GM21515 (cell line): Measurements from ENCODE around the gene FOXO6.
"Not testable (repeated sequence)": the region's sequence is repeated elsewhere in the genome, so short reads cannot be mapped to it uniquely, and the experiment has no call there.

Experiments used
- ATAC-seq: cut with Tn5 transposase; IDR thresholded peaks from one replicate; pipeline ENCODE4 v1.9.1; 2021; ENCODE audit not compliant: unreplicated experiment

Gene FOXO6

GRCh38 chr1:41328780-41329640, 32.2 kb upstream of the FOXO6 start:
- ATAC-seq: no peak

DNA sequence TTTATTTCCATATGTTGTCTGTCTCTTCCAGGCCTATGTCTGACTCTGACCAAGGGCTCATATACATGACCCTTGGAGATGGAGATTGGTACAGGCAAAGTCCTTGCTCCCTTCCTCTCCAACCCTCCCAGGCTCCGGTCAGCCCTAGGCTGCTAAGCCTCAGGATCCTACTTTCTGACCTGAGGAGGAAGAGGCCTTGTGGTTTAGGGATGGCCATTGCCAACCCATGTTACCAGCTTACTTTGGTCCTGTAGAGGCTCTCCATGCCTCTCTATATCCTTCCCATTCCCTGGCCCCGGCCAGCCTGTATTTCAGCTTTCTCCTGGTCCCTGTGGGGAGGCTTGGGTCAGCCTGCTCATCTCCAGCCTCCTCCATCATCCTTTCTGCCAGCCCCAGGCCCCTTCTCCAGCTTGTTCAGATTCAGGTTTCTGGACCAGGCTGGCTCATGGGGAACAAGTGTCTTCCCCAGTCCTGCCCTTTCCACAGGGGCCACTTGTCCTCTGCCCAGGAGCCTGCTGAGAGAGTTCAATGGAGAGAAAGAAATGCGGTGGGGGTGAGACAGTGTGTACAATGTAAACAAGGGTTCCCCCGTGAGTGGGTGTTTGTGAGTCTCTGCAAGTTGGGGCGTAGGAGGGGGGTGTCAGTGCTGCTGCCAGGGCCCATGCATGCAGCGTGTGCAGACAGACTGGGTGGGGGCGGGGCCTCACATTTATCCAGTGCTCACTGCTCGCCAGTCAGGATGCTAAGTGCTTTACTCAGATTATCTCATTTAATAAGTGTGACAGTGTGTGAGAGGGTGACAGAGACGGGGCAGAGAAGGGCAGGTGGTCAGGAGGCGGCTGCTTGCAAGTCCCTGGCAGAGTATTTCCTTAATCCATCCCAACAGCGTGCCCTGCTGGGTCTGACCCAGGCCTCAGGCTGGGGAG, 31.3 kb upstream of the FOXO6 start:
- no peak for ATAC-seq

DNA sequence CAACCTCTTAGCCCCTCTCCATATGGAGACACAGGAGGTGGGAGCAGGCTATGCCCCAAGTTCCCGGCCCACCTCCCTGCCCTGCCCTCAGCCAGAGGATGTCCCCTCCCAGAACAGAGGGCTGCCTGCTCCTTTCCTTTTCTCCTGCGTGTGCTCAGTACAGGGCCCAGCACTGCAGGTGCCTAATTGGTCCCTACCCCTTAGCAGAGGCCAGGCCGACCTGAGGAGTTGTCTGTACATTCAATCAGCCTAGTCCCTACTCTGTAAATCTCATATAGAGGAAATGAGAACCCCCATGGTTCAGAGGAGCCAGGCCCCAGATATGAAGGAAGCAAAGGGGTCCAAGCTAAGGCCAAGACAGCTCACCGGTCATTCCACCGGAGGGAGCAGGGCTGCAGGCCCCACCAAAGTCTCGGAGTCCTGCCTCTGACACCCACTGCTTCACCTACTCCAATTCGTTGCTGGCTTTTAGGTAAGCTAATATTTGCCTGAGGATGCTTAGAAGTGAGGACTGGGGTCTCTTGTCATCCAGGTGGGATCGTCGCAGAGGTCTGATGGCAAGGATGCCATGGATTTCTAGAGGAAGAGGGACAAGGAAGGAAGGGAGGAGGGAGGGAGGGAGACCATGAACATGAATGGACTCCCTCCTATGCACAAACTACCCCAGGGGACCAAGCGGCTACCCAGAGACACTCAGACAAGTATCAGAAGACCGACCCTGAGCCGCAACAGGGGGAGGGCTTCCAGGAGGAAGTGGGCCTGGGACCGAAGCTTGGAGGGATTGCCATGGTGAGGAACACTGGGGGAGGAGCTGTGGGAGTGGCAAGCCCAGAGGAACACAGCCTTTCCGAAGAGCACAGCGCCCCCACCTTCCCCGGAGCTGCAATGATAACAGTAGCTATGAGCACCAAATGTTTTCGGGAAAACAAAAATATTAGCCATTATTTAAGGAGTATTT, 30.4 kb upstream of the FOXO6 start:
- no peak for ATAC-seq

DNA sequence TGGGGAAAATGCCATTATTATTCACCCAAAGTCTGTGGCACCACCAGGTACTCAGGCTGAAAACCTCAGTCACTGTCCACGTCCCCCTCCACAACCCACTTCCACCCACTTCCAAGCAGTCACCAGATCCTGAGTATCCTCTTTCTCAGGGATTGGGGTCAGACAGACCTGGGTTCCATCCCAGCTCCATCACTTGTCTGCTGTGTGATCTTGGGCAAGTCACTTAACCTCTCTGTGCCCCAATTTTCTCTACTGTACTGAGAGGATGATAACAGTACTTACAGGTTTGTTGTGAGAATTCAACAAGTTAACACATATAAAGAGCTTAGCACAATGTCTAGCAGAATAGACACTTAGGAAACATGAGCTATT, 29.7 kb upstream of the FOXO6 start:
- no peak for ATAC-seq

DNA sequence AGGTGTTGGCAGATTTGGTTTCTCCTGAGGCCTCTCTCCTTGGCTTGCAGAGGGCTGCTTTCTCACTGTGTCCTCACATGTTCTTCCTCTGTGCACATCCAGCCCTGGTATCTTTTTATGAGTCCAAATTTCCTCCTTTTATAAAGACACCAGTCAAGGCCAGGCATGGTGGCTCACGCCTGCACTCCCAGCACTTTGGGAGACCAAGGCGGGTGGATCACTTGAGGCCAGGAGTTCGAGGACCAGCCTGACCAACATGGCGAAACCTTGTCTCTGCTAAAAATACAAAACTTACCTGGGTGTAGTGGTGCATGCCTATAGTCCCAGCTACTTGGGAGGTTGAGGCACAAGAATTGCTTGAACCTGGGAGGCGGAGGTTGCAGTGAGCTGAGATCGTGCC, 29.1 kb upstream of the FOXO6 start:
- not testable (repeated sequence) for ATAC-seq

DNA sequence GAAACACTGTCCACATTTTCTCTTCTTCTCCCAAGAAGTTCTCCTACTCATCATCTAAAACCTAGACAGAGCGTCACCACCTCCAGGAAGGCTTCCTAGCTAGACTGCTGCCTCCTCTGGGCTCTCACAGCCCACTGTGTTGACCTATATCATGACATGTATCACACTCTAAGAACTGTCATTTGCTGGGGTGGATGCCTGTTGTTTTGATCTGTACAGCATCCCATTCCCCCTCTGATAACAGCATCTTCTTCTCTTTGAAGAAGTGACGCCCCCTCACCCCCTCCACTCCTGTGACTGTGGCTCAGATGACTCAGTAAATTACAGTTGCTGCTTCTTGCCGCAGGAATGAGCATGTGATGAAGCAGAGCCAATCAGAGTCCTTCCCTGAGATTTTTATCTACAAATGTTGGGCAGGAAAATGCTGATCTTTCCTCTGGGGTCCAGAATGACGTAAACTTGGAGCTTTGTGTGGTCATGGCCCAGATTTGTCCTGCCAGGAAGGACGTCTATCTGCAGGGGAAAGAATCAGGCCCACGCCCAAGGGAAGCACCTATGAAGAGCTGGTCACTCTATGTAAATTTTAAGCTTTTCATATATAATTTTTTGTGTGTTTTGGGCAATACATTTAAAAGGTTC, 28.0 kb upstream of the FOXO6 start:
- ATAC-seq: no peak

DNA sequence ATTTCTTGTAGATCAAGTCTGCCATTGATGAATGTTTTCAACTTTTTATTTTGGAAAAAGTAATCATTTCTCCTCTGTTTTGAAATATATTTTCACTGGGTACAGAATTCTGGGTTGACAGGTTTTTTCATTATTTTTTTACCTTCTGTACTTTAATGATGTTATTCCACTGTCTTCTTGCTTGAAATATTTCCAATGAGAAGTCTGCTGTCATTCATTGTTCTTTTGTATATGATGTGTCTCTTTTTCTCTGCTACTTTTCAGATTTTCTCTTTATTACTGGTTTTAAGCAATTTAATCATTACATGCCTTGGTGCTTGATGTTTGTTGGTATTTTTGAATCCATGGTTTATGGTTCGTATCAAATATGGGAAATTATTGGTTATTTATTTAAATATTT, 22.4 kb upstream of the FOXO6 start:
- no peak for ATAC-seq

DNA sequence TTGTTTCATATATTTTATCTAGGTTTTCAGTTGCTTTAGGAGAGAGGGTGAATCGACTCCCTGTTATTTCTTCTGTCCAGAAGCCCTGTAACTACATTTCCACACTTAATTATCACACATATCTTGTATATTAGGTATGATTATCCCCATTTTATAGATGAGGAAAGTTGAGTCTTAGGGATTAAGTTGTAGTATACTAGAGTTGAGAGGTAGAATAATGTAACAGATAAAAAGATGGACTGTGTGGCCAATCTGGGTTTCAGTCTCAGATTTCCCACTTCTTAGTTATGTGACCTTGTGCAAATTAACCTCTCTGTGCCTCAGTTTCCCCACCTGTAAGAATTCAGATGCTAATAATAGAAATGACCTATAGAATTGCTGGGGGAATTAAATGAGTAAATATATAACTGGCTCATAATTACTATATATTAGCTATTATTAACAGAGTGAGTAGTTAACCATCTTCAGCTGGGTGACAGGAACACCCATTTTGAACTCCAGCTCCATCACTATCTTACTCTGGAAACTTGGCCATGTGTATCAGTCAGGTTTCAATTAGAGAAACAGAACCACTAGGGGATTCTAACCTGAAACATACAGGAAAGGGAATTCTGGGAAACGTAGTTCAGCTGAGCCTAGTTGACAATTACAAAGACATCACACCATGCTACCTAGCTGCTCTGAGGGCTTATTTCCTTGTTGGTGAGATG, 20.4 kb upstream of the FOXO6 start:
- ATAC-seq: no peak

DNA sequence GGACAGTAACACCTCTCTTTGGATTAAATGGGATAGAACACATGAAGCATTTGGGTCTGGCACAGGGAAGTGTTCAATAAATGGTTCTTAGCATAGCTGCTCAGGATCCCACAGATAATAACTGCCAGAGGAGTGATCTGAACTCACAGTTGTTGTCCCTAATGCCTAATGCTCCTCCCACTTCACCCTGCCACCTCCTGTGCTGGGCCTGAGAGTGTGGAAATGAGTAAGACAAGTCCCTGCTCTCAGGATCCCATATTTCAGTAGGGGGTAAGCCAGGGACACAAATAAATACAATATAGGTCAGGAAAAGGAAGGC, 19.9 kb upstream of the FOXO6 start:
- ATAC-seq: no peak

DNA sequence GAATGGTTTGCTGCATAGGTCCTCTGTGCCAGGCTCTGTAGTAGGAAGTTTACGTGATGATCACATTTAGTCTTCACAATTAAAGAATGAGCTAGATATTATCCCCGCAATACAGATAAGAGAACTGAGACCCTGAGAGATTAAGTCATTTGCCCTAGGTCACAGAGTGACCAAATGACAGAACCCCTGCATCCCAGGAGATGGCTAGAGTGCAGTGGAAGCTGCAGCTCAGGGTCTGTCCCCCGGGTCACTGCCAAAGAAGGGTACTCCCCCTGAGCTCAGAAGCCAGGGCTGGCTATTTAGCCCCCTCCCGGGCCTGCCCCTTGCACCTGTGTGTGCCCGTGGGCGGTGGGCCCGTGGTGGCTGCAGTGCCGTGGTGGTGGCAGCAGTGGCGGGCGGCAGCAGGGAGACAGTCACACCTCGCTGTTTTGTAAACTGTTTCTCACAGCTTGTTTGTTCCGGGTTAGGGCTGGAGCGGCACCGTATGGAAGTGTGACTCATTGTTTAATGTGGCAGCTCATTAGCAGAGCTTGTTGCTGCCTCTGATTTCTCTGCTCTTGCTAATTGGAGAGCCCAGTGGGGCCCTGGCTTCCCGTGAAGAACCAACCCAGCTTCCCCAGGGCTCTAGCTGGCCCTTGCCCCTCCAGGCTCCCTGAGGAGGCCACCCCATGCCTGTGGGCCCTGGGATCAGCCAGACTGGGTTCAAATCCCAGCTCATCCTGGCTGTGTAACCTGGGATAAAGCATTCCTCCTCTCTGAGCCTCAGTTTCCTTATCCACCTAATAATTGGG, 19.3 kb upstream of the FOXO6 start:
- ATAC-seq: no peak

DNA sequence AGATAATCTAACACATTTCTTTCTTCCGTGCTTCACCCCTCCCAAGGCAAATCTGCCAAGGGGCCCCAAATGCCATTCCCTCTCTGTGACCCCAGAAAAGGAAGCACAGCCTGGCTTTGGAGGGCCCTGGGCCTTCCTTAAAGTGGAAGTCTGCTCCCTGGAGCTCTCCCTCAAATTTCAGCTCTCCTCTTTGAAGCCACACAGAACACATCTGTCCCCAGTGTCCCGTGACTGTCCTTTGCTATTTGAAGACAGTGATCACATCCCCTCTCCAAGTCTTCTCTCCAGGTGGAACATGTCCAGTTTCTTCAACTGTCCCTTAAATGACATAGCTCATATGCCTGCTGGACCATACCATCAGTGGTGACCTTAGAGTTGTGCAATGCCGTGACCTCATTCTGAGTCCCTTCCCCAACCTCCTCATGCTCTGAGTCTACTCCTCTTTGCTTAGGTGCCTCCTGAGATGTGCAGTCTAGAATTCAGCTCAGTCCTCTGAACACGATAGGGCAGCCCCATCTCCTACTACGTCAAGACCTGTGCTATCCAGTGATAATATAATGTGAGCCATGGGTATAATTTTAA, 18.4 kb upstream of the FOXO6 start:
- no peak for ATAC-seq

DNA sequence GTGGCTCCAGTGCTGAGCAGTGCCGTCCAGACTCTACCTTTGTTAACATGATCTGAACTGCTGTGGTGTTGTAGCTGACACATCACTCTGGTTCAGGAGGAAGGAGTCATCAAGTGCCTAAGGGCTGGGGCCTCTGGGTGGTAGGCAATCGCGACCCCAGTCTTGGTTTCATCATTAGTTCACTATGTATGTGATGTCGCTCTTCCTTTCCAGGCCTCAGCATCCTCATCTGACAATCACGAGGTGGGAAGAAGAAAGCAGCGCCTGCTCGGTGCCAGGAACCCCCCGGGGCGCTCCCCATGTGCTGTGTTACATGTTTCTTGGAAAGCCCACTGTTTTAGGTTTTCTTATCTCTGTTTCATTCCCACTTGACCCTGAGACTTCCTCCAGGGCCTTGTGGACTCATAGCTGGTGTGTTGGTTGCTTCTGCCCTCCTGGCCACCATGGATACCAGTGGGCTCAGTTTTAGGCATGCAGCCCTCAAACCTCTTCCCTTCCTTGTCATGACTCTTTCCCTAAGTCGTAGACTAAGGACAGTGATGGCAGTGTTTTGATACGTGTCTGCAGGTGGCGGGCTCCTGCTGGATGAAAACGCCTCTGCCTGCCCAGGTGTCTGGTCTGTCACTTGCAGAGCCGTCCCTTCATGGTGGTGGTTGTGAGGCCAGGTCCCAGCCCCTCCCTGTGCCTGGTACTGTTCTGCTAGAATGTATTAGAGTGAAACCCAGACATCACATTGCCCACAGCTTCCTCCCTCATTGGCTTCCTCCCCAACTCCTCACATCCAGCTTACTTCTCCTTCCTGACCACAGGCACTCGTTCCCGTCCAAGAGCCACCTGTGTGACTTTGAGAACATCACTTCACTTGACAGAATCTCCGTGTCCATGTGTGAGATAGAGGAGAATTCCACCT, 17.2 kb upstream of the FOXO6 start:
- ATAC-seq: no peak

- ATAC-seq: no peak
Measured at GRCh38 chr1:41344708-41345159, 16.5 kb upstream of the FOXO6 start.

DNA sequence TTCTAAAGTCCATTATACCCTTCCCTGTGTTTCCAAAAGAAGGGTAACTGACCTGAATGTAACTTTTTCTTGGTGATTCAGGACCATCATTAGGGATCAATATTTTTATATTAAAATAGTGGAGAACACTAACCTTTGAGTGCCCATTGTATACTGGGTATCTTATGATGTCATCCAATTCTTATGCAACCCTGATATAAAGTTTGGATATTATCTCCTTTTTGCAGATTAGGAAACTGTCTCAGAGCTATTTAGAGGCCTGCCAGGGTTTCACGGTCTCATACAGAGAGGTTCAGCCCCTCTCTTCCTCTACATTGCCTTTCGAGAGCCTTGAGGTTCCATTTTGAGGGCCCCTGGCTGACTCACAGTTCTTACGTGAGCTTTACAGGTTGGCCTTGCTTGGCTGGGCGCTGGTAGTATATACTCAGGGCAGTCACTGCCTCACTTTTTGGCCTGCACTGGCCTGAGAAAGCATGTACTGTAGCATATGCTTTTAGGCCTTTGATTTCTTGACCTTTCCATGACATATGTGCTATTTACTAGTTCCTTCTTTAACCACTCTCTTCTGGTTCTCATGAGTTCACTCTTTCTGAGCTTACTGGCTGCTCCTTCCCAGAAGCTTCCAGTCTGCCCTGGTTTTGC, 15.7 kb upstream of the FOXO6 start:
- ATAC-seq: no peak

DNA sequence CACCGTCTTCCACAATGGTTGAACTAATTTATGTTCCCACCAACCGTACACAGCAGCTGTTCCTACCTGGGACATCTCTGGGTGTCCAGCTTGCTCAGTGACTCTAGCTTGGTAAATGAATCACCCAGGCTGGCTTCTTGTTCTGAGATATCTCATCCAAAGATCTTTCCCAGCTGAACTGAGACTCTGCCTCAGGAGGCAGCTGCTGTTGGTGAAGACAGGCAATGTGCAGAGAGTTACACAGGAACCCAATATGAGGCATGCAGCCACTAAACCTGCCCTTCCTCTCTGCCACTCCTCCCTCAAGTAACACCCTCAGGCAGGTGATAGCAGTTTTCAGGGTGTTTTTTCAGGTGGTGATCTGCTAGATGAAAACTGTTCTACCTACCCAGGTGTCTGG, 14.0 kb upstream of the FOXO6 start:
- ATAC-seq: no peak

GRCh38 chr1:41348394-41348793, 12.8 kb upstream of the FOXO6 start:
- no peak for ATAC-seq

- no peak for ATAC-seq
Measured at GRCh38 chr1:41349361-41350054, 11.7 kb upstream of the FOXO6 start.
